IMR-90 (cell line): ENCODE measurements around the gene HTR3E. TPM values are rescaled to one million over a fixed set of nuclear protein-coding genes. Genes with fewer than 3 reads are reported as not detected.

Source experiments
- ATAC-seq: fragments of 200-7000 bp; cut with Tn5 transposase; 2 replicates; pipeline ENCODE4 v1.9.1; 2020; ENCODE audit warnings: low read depth, mild to moderate bottlenecking, moderate library complexity
- BruUV-seq: library from RNA; stranded (reverse); fragments of 400-500 nt; replicated peaks from 2 replicates; lab custom pipeline; 2021; lab: Mats Ljungman, UMichigan
- CTCF ChIA-PET: fragments of 300-600 bp; formaldehyde crosslinking; extraction: SDS; loops from one replicate; lab custom pipeline; 2021; ENCODE audit warnings: antibody characterized with exemption; lab: Yijun Ruan, JAX
- POLR2A ChIA-PET: fragments of 300-600 bp; sonication (Branson Sonifier 250); formaldehyde crosslinking; loops from one replicate; lab custom pipeline; 2022; ENCODE audit warnings: antibody characterized with exemption; ENCODE audit not compliant: unreplicated experiment; lab: Charles Lee
- DNase-seq: peaks from one replicate; pipeline ENCODE4 v3.0.0; 2013
- H2AFZ ChIP-seq: replicated peaks from 2 replicates; pipeline ENCODE3; 2013; ENCODE audit warnings: low read length, mild to moderate bottlenecking; ENCODE audit not compliant: poor library complexity
- H2AK5ac ChIP-seq: 2 replicates; pipeline ENCODE4 v1.6.1; 2013; ENCODE audit warnings: low read depth, low read length, inconsistent platforms
- H2AK9ac ChIP-seq: replicated peaks from 2 replicates; pipeline ENCODE3; 2013; ENCODE audit warnings: mild to moderate bottlenecking, low read depth, low read length, moderate library complexity; ENCODE audit not compliant: poor library complexity
- H2BK120ac ChIP-seq: 2 replicates; pipeline ENCODE4 v1.6.1; 2013; ENCODE audit warnings: low read depth, low read length, inconsistent platforms
- H2BK15ac ChIP-seq: 3 replicates; pipeline ENCODE4 v1.6.1; 2013; ENCODE audit warnings: low read depth, low read length, inconsistent platforms
- H2BK20ac ChIP-seq: 2 replicates; pipeline ENCODE4 v1.6.1; 2013; ENCODE audit warnings: low read depth, mild to moderate bottlenecking, inconsistent platforms, low read length, moderate library complexity
- H2BK5ac ChIP-seq: 2 replicates; pipeline ENCODE4 v1.6.1; 2013; ENCODE audit warnings: mild to moderate bottlenecking, low read depth, low read length, inconsistent platforms; ENCODE audit not compliant: poor library complexity, severe bottlenecking
- H3K14ac ChIP-seq: replicated peaks from 2 replicates; pipeline ENCODE4 v1.6.1; 2013; ENCODE audit warnings: low read depth, low read length, inconsistent platforms
- H3K18ac ChIP-seq: 2 replicates; pipeline ENCODE4 v1.6.1; 2013; ENCODE audit warnings: low read depth, low read length, control low read depth
- H3K23ac ChIP-seq: 2 replicates; pipeline ENCODE4 v1.6.1; 2013; ENCODE audit warnings: low read depth, low read length, inconsistent platforms
- H3K27ac ChIP-seq: 2 replicates; pipeline ENCODE4 v1.5.1; 2013; ENCODE audit warnings: mild to moderate bottlenecking, control low read depth, low read length; ENCODE audit not compliant: insufficient read depth
- H3K27me3 ChIP-seq: 2 replicates; pipeline ENCODE4 v1.6.1; 2013; ENCODE audit warnings: low read length; ENCODE audit not compliant: control insufficient read depth, insufficient read depth
- H3K36me3 ChIP-seq: 2 replicates; pipeline ENCODE4 v1.6.1; 2013; ENCODE audit warnings: low read length, mixed read lengths; ENCODE audit not compliant: control insufficient read depth, insufficient read depth
- H3K4ac ChIP-seq: 2 replicates; pipeline ENCODE4 v1.6.1; 2013; ENCODE audit warnings: low read depth, low read length, inconsistent platforms
- H3K4me1 ChIP-seq: 2 replicates; pipeline ENCODE4 v1.6.1; 2013; ENCODE audit warnings: low read length, mixed read lengths; ENCODE audit not compliant: control insufficient read depth, insufficient read depth
- H3K4me2 ChIP-seq: 2 replicates; pipeline ENCODE4 v1.6.1; 2013; ENCODE audit warnings: low read depth, mild to moderate bottlenecking, control low read depth, low read length, moderate library complexity
- H3K4me3 ChIP-seq: 2 replicates; pipeline ENCODE4 v1.5.1; 2013; ENCODE audit warnings: low read depth, mild to moderate bottlenecking, control low read depth, low read length, moderate library complexity; ENCODE audit not compliant: insufficient read depth
- H3K56ac ChIP-seq: 2 replicates; pipeline ENCODE4 v1.6.1; 2013; ENCODE audit warnings: low read length, inconsistent platforms; ENCODE audit not compliant: insufficient read depth; ENCODE audit errors: extremely low read depth
- H3K79me1 ChIP-seq, 2 experiments: 2 replicates each; pipeline ENCODE4 v1.6.1; 2013; ENCODE audit warnings: low read length in 2 of 2, inconsistent platforms in 1 of 2, low read depth in 1 of 2
- H3K9ac ChIP-seq: 2 replicates; pipeline ENCODE4 v1.6.1; 2013; ENCODE audit warnings: low read depth, low read length, control low read depth
- H3K9me1 ChIP-seq: 2 replicates; pipeline ENCODE4 v1.6.1; 2013; ENCODE audit warnings: low read length, inconsistent platforms; ENCODE audit not compliant: insufficient read depth
- H3K9me3 ChIP-seq: 2 replicates; pipeline ENCODE4 v1.6.1; 2013; ENCODE audit warnings: low read length; ENCODE audit not compliant: control insufficient read depth, insufficient read depth
- H4K20me1 ChIP-seq: 2 replicates; pipeline ENCODE4 v1.6.1; 2013; ENCODE audit warnings: low read length, inconsistent platforms; ENCODE audit not compliant: insufficient read depth
- H4K5ac ChIP-seq: 2 replicates; pipeline ENCODE4 v1.6.1; 2013; ENCODE audit warnings: mild to moderate bottlenecking, low read depth, low read length, control low read depth
- H4K8ac ChIP-seq, 2 experiments: 2 replicates each; pipeline ENCODE4 v1.6.1; 2013; ENCODE audit warnings: low read depth in 2 of 2, low read length in 2 of 2, control low read depth in 1 of 2, inconsistent platforms in 1 of 2
- H4K91ac ChIP-seq: 2 replicates; pipeline ENCODE4 v1.6.1; 2013; ENCODE audit warnings: low read depth, low read length, inconsistent platforms; ENCODE audit not compliant: insufficient read depth
- BHLHE40 ChIP-seq: fragments of 150-350 bp; IDR thresholded peaks from 2 replicates; pipeline ENCODE4 v1.6.1; 2016; ENCODE audit warnings: mild to moderate bottlenecking, low read depth, low read length
- CEBPB ChIP-seq: IDR thresholded peaks from 2 replicates; pipeline ENCODE4 v1.6.1; 2012; ENCODE audit warnings: low read depth, low read length, improper control_type of control experiment
- CHD1 ChIP-seq: IDR thresholded peaks from 2 replicates; pipeline ENCODE4 v1.6.1; 2012; ENCODE audit warnings: low read depth, low read length, improper control_type of control experiment
- CTCF ChIP-seq: conservative IDR thresholded peaks from 2 replicates; pipeline ENCODE4 v1.5.1; 2012; ENCODE audit warnings: mild to moderate bottlenecking, low read depth, low read length, improper control_type of control experiment
- FOS ChIP-seq: fragments of 150-350 bp; IDR thresholded peaks from 2 replicates; pipeline ENCODE4 v1.6.1; 2016; ENCODE audit warnings: low read depth, low read length
- MAFK ChIP-seq: IDR thresholded peaks from 2 replicates; pipeline ENCODE4 v1.6.1; 2012; ENCODE audit warnings: low read depth, low read length, improper control_type of control experiment
- MAZ ChIP-seq: IDR thresholded peaks from 2 replicates; pipeline ENCODE4 v1.6.1; 2012; ENCODE audit warnings: low read depth, mild to moderate bottlenecking, low read length, improper control_type of control experiment, moderate library complexity, borderline replicate concordance
- MXI1 ChIP-seq: IDR thresholded peaks from 2 replicates; pipeline ENCODE4 v1.6.1; 2012; ENCODE audit warnings: low read depth, mild to moderate bottlenecking, low read length, moderate library complexity, borderline replicate concordance
- NFE2L2 ChIP-seq: fragments of 150-350 bp; IDR thresholded peaks from 2 replicates; pipeline ENCODE4 v1.6.1; 2016; ENCODE audit warnings: low read depth, mild to moderate bottlenecking, low read length
- POLR2A ChIP-seq: IDR thresholded peaks from 2 replicates; pipeline ENCODE4 v1.6.1; 2012; ENCODE audit warnings: mild to moderate bottlenecking, low read depth, low read length
- RAD21 ChIP-seq: IDR thresholded peaks from 2 replicates; pipeline ENCODE4 v1.6.1; 2012; ENCODE audit warnings: low read length, improper control_type of control experiment
- RCOR1 ChIP-seq: IDR thresholded peaks from 2 replicates; pipeline ENCODE4 v1.6.1; 2012; ENCODE audit warnings: mild to moderate bottlenecking, low read length, improper control_type of control experiment; ENCODE audit not compliant: insufficient replicate concordance
- RFX5 ChIP-seq: IDR thresholded peaks from 2 replicates; pipeline ENCODE4 v1.8.0; 2012; ENCODE audit warnings: low read depth, mild to moderate bottlenecking, low read length, moderate library complexity
- SMC3 ChIP-seq: fragments of 150-350 bp; IDR thresholded peaks from 2 replicates; pipeline ENCODE4 v1.6.1; 2016; ENCODE audit warnings: low read depth, mild to moderate bottlenecking, antibody characterized with exemption, low read length, moderate library complexity
- WGBS, 2 experiments: methylation state at CpG; one replicate each; pipeline versions ENCODE4 v1.1.5 to v1.1.7; 2013; ENCODE audit warnings: missing lambda C conversion rate in 2 of 2; ENCODE audit not compliant: insufficient read length in 1 of 2; ENCODE audit errors: extremely low coverage in 2 of 2; 5-methylcytosine and 5-hydroxymethylcytosine counted together
- dilution Hi-C: fragments of 300-500 bp; cut with HindIII; formaldehyde crosslinking; loops from one replicate; pipeline ENCODE4 v1.14.3; 2018; ENCODE audit warnings: low sequenced_read_pairs; ENCODE audit not compliant: unreplicated experiment
- in situ Hi-C: fragments of 300-500 bp; cut with MboI; formaldehyde crosslinking; loops from 3 replicates; pipeline ENCODE4 v1.14.3; 2019; ENCODE audit warnings: low sequenced_read_pairs, inconsistent platforms, mixed read lengths
- intact Hi-C: fragments of 100-400 bp; cut with micrococcal nuclease; formaldehyde crosslinking; loops from 2 replicates; pipeline ENCODE4 v1.10.0; 2022
- polyA plus RNA-seq, 3 experiments: library from polyadenylated mRNA; depleted of rRNA; stranded (reverse); fragments of >200 nt; gene quantifications; 2 replicates each; pipeline ENCODE4 v1.2.3, GENCODE V29; 2012; ENCODE audit warnings: low replicate concordance in 1 of 3
- total RNA-seq: library from RNA; depleted of rRNA; stranded (reverse); fragments of >200 nt; gene quantifications from 2 replicates; pipeline ENCODE4 v1.2.3, GENCODE V29; 2012
- TF ChIP-seq, protein P1 (sequence below): fragments of 150-350 bp; IDR thresholded peaks from 2 replicates; pipeline ENCODE4 v1.6.1; 2016; ENCODE audit warnings: low read depth, mild to moderate bottlenecking, low read length, moderate library complexity, borderline replicate concordance
- TF ChIP-seq, protein P2 (sequence below): fragments of 150-350 bp; IDR thresholded peaks from 2 replicates; pipeline ENCODE4 v1.6.1; 2017; ENCODE audit warnings: mild to moderate bottlenecking, antibody characterized with exemption, low read length, low read depth

Gene HTR3E
- total and polyA plus RNA-seq, 2 of the 4 experiments (the other 2 are of a cell fraction), result not detected

DNA sequence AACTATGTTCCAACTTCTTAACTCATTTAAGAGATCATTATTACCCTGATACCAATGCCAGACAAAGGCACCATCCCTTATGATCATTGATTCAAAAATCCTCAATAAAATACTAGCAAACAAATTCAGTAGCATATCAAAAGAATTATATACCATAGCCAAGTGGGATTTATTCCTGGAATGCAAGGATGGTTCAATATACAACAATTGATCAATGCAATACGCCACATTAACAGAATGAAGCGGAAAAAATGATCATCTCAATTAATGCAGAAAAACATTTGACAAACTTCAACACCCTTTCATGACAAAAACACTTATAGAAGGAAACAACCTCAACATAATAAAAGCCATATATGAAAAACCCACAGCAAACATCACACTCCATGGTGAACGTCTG lies 4.7 kb upstream of the HTR3E start:
- CTCF ChIA-PET, result no interaction called here

More for the DNA sequence above, 4.7 kb upstream of the HTR3E start:
- DNase-seq, result no peak
- Histone ChIP-seq H3K9ac (no peak overlapping the region), H3K4me1 (no peaks in the 10 kb centered on the region), H4K20me1 (no peaks in the 10 kb centered on the region), H3K56ac (no peak overlapping the region), H3K9me3 (peaks cover 9% of the 10 kb centered on the region), H2BK5ac (no peak overlapping the region), H2BK15ac (no peak overlapping the region), H2AK9ac (no peak overlapping the region), H2AK5ac (no peak overlapping the region), H4K5ac (no peak overlapping the region), H3K27me3 (no peaks in the 10 kb centered on the region; the same call in 1 of the 2 replicates), H2BK20ac (no peak overlapping the region), H3K9me1 (no peaks in the 10 kb centered on the region), H3K79me1 (no peaks in the 10 kb centered on the region), H2AFZ (no peak overlapping the region), H3K4ac (no peak overlapping the region), H2BK120ac (no peak overlapping the region), H3K18ac (no peak overlapping the region), H3K23ac (no peak overlapping the region), H3K4me2 (no peak overlapping the region), H3K14ac (no peak overlapping the region), H3K27ac (no peak overlapping the region), H3K4me3 (no peak overlapping the region), H4K91ac (no peak overlapping the region), H4K8ac (no peak overlapping the region), H3K36me3 (no peaks in the 10 kb centered on the region)
- POLR2A ChIA-PET, result no interaction called here
- intact Hi-C loops (no loop called here), dilution Hi-C loops (no loop called here), in situ Hi-C loops (no loop called here)
- no peak for ATAC-seq
- no peak for TF ChIP-seq RCOR1
- no peak for TF ChIP-seq NFE2L2
- TF ChIP-seq FOS, result no peak
- TF ChIP-seq MXI1, result no peak
- TF ChIP-seq CHD1, result no peak
- TF ChIP-seq, protein P1, sequence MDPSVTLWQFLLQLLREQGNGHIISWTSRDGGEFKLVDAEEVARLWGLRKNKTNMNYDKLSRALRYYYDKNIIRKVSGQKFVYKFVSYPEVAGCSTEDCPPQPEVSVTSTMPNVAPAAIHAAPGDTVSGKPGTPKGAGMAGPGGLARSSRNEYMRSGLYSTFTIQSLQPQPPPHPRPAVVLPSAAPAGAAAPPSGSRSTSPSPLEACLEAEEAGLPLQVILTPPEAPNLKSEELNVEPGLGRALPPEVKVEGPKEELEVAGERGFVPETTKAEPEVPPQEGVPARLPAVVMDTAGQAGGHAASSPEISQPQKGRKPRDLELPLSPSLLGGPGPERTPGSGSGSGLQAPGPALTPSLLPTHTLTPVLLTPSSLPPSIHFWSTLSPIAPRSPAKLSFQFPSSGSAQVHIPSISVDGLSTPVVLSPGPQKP, result no peak
- no peak for TF ChIP-seq CTCF
- TF ChIP-seq POLR2A, result no peak
- no peak for TF ChIP-seq BHLHE40
- TF ChIP-seq RAD21, result no peak
- no peak for TF ChIP-seq CEBPB
- TF ChIP-seq MAFK, result no peak
- TF ChIP-seq, protein P2, sequence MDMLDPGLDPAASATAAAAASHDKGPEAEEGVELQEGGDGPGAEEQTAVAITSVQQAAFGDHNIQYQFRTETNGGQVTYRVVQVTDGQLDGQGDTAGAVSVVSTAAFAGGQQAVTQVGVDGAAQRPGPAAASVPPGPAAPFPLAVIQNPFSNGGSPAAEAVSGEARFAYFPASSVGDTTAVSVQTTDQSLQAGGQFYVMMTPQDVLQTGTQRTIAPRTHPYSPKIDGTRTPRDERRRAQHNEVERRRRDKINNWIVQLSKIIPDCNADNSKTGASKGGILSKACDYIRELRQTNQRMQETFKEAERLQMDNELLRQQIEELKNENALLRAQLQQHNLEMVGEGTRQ, result no peak
- no peak for TF ChIP-seq SMC3
- no peak for TF ChIP-seq RFX5
- no peak for TF ChIP-seq MAZ
- WGBS, 2 experiments, result 73% methylated on average over 2 of the region's 3 CpGs; no CpG with 5 or more reads in 1 of the 2 experiments
- BruUV-seq, result no TSS peak
